ENCODE data around the gene CHST3.
"Not testable (repeated sequence)": the region's sequence is repeated elsewhere in the genome, so short reads cannot be mapped to it uniquely, and the experiment has no call there.

CHST3 gene

GRCh38 chr10:72012796-72013195, 48.6 kb downstream of the CHST3 start:
- no peak for DNase-seq

- DNase-seq: no peak
Measured at GRCh38 chr10:72013202-72013945, 49.2 kb downstream of the CHST3 start.

GRCh38 chr10:72014197-72014596, 50.0 kb downstream of the CHST3 start:
- no peak for DNase-seq

GRCh38 chr10:72014785-72015480, 50.7 kb downstream of the CHST3 start:
- DNase-seq: no peak

- DNase-seq: no peak
Measured at GRCh38 chr10:72015841-72016240, 51.6 kb downstream of the CHST3 start.

- DNase-seq: no peak
Measured at GRCh38 chr10:72016608-72017300, 52.6 kb downstream of the CHST3 start.

GRCh38 chr10:72019085-72019876, 55.1 kb downstream of the CHST3 start:
- DNase-seq: no peak

GRCh38 chr10:72020914-72021809, 57.0 kb downstream of the CHST3 start:
- no peak for DNase-seq

GRCh38 chr10:72022228-72022627, 58.0 kb downstream of the CHST3 start:
- no peak for DNase-seq

- no peak for DNase-seq
Measured at GRCh38 chr10:72024596-72024995, 60.4 kb downstream of the CHST3 start.

GRCh38 chr10:72025400-72025799, 61.2 kb downstream of the CHST3 start:
- DNase-seq: no peak

- DNase-seq: no peak
Measured at GRCh38 chr10:72025832-72026231, 61.6 kb downstream of the CHST3 start.

- DNase-seq: no peak
Measured at GRCh38 chr10:72026278-72027111, 62.3 kb downstream of the CHST3 start.

GRCh38 chr10:72027498-72027897, 63.3 kb downstream of the CHST3 start:
- no peak for DNase-seq

GRCh38 chr10:72029414-72029813, 65.2 kb downstream of the CHST3 start:
- no peak for DNase-seq

GRCh38 chr10:72030762-72031543, 66.8 kb downstream of the CHST3 start:
- DNase-seq: no peak

- no peak for DNase-seq
Measured at GRCh38 chr10:72031706-72032105, 67.5 kb downstream of the CHST3 start.

GRCh38 chr10:72032409-72033162, 68.4 kb downstream of the CHST3 start:
- DNase-seq: not testable (repeated sequence)

- no peak for DNase-seq
Measured at GRCh38 chr10:72034040-72034499, 69.9 kb downstream of the CHST3 start.
